Activated CD4-positive, alpha-beta T cell treated with anti-CD3 and anti-CD28 coated beads for 48 hours (primary cell): ENCODE results near the gene FNDC1.
"Not testable (repeated sequence)": the region's sequence is repeated elsewhere in the genome, so short reads cannot be mapped to it uniquely, and the experiment has no call there.

Experiments
- DNase-seq: peaks from one replicate; pipeline ENCODE4 v3.0.0-alpha.2; 2020

Gene FNDC1

GRCh38 chr6:159169193-159169555, at the start of gene FNDC1:
FNDC1 (plus strand) TSS chr6:159169400; CDS start chr6:159169597, 197 bp downstream.
- DNase-seq = peak; percentile 73

- no peak for DNase-seq
These were observed 49.4 kb upstream of the FNDC1 start for GRCh38 chr6:159119791-159120190.

GRCh38 chr6:159121486-159121885, 47.7 kb upstream of the FNDC1 start:
- DNase-seq = no peak

GRCh38 chr6:159122453-159122852, 46.7 kb upstream of the FNDC1 start:
- no peak for DNase-seq

GRCh38 chr6:159123831-159124230, 45.4 kb upstream of the FNDC1 start:
- DNase-seq = not testable (repeated sequence)

- DNase-seq = no peak
These were observed 44.1 kb upstream of the FNDC1 start for GRCh38 chr6:159125014-159125609.

GRCh38 chr6:159125951-159126352, 43.2 kb upstream of the FNDC1 start:
- DNase-seq = no peak

GRCh38 chr6:159126590-159126989, 42.6 kb upstream of the FNDC1 start:
- DNase-seq = no peak

- no peak for DNase-seq
These were observed 41.5 kb upstream of the FNDC1 start for GRCh38 chr6:159127701-159128100.

- DNase-seq = no peak
These were observed 40.2 kb upstream of the FNDC1 start for GRCh38 chr6:159128978-159129377.

- DNase-seq = no peak
These were observed 38.4 kb upstream of the FNDC1 start for GRCh38 chr6:159130846-159131245.

GRCh38 chr6:159131709-159132108, 37.5 kb upstream of the FNDC1 start:
- no peak for DNase-seq

GRCh38 chr6:159132664-159133063, 36.5 kb upstream of the FNDC1 start:
- DNase-seq = no peak

GRCh38 chr6:159134701-159135364, 34.4 kb upstream of the FNDC1 start:
- DNase-seq = peak; percentile 85

- DNase-seq = no peak
These were observed 31.5 kb upstream of the FNDC1 start for GRCh38 chr6:159137676-159138075.

GRCh38 chr6:159142531-159142930, 26.7 kb upstream of the FNDC1 start:
- DNase-seq = no peak

- no peak for DNase-seq
These were observed 20.6 kb upstream of the FNDC1 start for GRCh38 chr6:159148641-159149040.

- DNase-seq = no peak
These were observed 19.6 kb upstream of the FNDC1 start for GRCh38 chr6:159149641-159150040.

GRCh38 chr6:159151266-159151855, 17.8 kb upstream of the FNDC1 start:
- DNase-seq = peak; percentile 65

GRCh38 chr6:159152041-159152440, 17.2 kb upstream of the FNDC1 start:
- no peak for DNase-seq

GRCh38 chr6:159152782-159153181, 16.4 kb upstream of the FNDC1 start:
- DNase-seq = no peak

GRCh38 chr6:159155679-159156078, 13.5 kb upstream of the FNDC1 start:
- DNase-seq = no peak

GRCh38 chr6:159156089-159156488, 13.1 kb upstream of the FNDC1 start:
- DNase-seq = no peak

- DNase-seq = no peak
These were observed 11.8 kb upstream of the FNDC1 start for GRCh38 chr6:159157431-159157830.

GRCh38 chr6:159161839-159162238, 7.4 kb upstream of the FNDC1 start:
- DNase-seq = no peak
